GM12874 (cell line): ENCODE results near the gene ZNF83.

Experiments
- TF ChIP-seq, protein P1 (sequence below): IDR thresholded peaks from 2 replicates; pipeline ENCODE4 v1.5.1; 2011; ENCODE audit warnings: low read depth, mild to moderate bottlenecking, control low read depth, low read length, moderate library complexity; ENCODE audit not compliant: insufficient read depth

ZNF83 gene

GRCh38 chr19:52637718-52638585 is at the start of gene ZNF83:
Gene ZNF83, minus strand, starts transcription at chr19:52638355.
- TF ChIP-seq, protein P1, sequence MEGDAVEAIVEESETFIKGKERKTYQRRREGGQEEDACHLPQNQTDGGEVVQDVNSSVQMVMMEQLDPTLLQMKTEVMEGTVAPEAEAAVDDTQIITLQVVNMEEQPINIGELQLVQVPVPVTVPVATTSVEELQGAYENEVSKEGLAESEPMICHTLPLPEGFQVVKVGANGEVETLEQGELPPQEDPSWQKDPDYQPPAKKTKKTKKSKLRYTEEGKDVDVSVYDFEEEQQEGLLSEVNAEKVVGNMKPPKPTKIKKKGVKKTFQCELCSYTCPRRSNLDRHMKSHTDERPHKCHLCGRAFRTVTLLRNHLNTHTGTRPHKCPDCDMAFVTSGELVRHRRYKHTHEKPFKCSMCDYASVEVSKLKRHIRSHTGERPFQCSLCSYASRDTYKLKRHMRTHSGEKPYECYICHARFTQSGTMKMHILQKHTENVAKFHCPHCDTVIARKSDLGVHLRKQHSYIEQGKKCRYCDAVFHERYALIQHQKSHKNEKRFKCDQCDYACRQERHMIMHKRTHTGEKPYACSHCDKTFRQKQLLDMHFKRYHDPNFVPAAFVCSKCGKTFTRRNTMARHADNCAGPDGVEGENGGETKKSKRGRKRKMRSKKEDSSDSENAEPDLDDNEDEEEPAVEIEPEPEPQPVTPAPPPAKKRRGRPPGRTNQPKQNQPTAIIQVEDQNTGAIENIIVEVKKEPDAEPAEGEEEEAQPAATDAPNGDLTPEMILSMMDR: no peak

- TF ChIP-seq, protein P1: no peak
Measured at GRCh38 chr19:52687684-52688083, 49.5 kb upstream of the ZNF83 start.

DNA sequence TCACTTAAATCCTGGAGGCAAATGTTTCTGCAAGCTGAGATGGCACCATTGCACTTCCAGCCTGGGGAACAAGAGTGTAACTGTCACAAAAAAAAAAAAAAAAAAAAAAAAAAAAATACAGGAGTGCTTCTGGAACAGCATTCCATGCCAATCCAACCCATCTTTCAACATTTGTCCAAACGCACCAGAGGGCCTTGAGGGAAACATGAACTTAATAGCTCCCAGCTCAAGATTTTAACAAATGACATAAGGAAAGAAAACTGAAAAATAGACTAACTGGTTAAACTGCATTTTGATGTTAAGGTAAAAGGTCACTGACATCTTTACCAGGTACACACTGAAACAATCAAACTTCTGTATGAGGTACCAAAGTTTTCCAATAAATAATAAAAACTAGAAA is 47.7 kb upstream of the ZNF83 start:
- TF ChIP-seq, protein P1: no peak

GRCh38 chr19:52679598-52679997 is 41.4 kb upstream of the ZNF83 start:
- TF ChIP-seq, protein P1: no peak

DNA sequence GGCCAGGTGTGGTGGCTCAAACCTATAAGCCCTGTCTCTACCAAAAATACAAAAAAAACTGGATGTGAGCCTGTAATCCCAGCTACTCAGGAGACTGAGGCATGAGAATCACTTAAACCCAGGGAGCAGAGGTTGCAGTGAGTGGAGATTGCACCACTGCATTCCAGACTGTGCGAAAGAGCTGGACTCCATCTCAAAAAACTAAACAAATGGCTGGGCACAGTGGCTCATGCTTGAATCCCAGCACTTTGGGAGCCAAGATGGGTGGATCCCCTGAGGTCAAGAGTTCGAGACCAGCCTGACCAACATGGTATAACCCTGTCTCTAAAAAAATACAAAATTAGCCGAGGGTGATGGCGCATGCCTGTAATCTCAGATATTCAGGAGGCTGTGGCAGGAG is 34.9 kb upstream of the ZNF83 start:
- TF ChIP-seq, protein P1: no peak

- TF ChIP-seq, protein P1: no peak
Measured at GRCh38 chr19:52670046-52670445, 31.9 kb upstream of the ZNF83 start.

DNA sequence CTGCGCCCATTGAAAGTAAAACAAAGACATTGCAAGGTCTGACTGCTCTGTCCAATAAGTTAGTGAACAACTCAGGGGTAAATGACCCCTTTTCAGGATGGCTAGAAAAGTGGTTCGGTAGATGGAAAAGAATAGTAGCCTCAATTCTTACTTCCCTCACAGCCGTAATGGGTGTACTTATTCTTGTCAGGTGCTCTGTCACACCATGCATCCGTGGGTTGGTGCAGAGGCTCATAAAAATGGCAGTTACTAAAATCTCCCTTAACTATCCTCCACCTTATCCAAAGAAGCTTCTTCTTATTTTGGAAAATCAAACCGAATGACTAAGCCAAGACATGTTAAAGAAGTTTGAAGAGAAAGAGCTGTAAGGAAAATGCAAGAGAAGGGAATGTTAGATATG is 31.4 kb upstream of the ZNF83 start:
- TF ChIP-seq, protein P1: no peak
